D721Med (cell line): ENCODE measurements around the gene TIRAP.

ENCODE experiments used
- DNase-seq: peaks from one replicate; pipeline ENCODE4 v3.0.0; 2011; ENCODE audit warnings: low spot score; ENCODE audit not compliant: insufficient read length
- FAIRE-seq: peaks from 2 replicates; lab custom pipeline; 2011; peaks lifted over from hg19 to GRCh38; lab: Jason Lieb, UNC
- CTCF ChIP-seq: IDR thresholded peaks from 2 replicates; pipeline ENCODE4 v1.5.1; 2012; ENCODE audit warnings: mild to moderate bottlenecking, control low read depth; ENCODE audit not compliant: insufficient read depth; ENCODE audit errors: missing control alignments

Gene TIRAP

GRCh38 chr11:126282361-126282735 is 545 bp upstream of the TIRAP start:
- no peak for FAIRE-seq
- no peak for TF ChIP-seq CTCF
- DNase-seq: peak; percentile 34

GRCh38 chr11:126284829-126285228 is 1.9 kb downstream of the TIRAP start:
- DNase-seq (no peak), FAIRE-seq (no peak)
- TF ChIP-seq CTCF: no peak

- TF ChIP-seq CTCF: no peak
- no peak for FAIRE-seq
Measured at GRCh38 chr11:126288237-126288636, 5.3 kb downstream of the TIRAP start.

GRCh38 chr11:126290887-126291286 is 8.0 kb downstream of the TIRAP start:
- FAIRE-seq: no peak
- DNase-seq: no peak
- no peak for TF ChIP-seq CTCF

More at GRCh38 chr11:126288237-126288636, 5.3 kb downstream of the TIRAP start:
- DNase-seq: no peak

- FAIRE-seq: no peak
- TF ChIP-seq CTCF: no peak
- DNase-seq: no peak
Measured at GRCh38 chr11:126293726-126294125, 10.8 kb downstream of the TIRAP start.

GRCh38 chr11:126297004-126297403 is 14.1 kb downstream of the TIRAP start:
- TF ChIP-seq CTCF: no peak
- DNase-seq (no peak), FAIRE-seq (no peak)

GRCh38 chr11:126303623-126304456 is 20.9 kb downstream of the TIRAP start, which contains the start of gene DCPS:
Gene DCPS, plus strand, starts transcription at chr11:126304060. Its CDS starts 21 bp downstream, at chr11:126304081.
- FAIRE-seq (peak; percentile 25), DNase-seq (peak; percentile 94)
- no peak for TF ChIP-seq CTCF
